Esophagus squamous epithelium (tissue), 4 donors: ENCODE measurements around the gene DAZAP1.

Experiments
- POLR2A ChIP-seq, 4 donors: fragments of 450-650 bp; IDR thresholded peaks; one replicate each; pipeline ENCODE4 v1.6.1; 2017; ENCODE audit warnings: antibody characterized with exemption in 4 of 4, mild to moderate bottlenecking in 4 of 4, moderate library complexity in 3 of 4
- TF ChIP-seq, protein P1 (sequence below), 6 experiments: fragments of 450-650 bp in 4 of 6; fragments of 200-600 bp in 2 of 6; sonication (generic) in 2 of 6; IDR thresholded peaks; one replicate each; pipeline ENCODE4 v1.5.1; 2016 to 2019; ENCODE audit warnings: antibody characterized with exemption in 6 of 6, mild to moderate bottlenecking in 4 of 6, moderate library complexity in 4 of 6

- TF ChIP-seq POLR2A (IDR thresholded peaks at IDR 0.05), result no peak
- TF ChIP-seq, protein P1, sequence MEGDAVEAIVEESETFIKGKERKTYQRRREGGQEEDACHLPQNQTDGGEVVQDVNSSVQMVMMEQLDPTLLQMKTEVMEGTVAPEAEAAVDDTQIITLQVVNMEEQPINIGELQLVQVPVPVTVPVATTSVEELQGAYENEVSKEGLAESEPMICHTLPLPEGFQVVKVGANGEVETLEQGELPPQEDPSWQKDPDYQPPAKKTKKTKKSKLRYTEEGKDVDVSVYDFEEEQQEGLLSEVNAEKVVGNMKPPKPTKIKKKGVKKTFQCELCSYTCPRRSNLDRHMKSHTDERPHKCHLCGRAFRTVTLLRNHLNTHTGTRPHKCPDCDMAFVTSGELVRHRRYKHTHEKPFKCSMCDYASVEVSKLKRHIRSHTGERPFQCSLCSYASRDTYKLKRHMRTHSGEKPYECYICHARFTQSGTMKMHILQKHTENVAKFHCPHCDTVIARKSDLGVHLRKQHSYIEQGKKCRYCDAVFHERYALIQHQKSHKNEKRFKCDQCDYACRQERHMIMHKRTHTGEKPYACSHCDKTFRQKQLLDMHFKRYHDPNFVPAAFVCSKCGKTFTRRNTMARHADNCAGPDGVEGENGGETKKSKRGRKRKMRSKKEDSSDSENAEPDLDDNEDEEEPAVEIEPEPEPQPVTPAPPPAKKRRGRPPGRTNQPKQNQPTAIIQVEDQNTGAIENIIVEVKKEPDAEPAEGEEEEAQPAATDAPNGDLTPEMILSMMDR (IDR thresholded peaks at IDR 0.05), result peak; percentile 73 to 95 (median 92)
These were observed 38.0 kb downstream of the DAZAP1 start for GRCh38 chr19:1445185-1445931.
